ENCODE results near the gene NRL.
"Not testable (repeated sequence)": the region's sequence is repeated elsewhere in the genome, so short reads cannot be mapped to it uniquely, and the experiment has no call there.

DNA sequence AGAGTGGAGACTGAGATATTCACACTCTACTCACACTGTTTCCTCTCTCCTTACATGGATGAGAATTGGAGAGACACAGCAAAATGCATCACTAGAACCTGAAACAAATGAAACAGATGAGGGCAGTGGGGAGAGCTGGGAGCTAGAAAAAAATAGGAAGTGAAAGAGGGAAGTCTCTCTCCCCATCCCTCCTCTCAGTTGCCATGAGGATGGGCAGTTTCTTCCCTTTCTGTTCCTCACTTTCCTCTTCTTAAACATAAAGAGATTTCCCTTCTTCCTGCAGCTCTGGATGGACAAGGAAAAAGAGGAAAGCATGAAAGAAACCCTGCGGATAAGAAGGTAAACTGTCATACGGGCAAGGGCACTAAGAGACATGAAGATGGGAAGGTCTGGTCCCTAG, 65.7 kb downstream of the NRL start:
- TF ChIP-seq, protein P1, sequence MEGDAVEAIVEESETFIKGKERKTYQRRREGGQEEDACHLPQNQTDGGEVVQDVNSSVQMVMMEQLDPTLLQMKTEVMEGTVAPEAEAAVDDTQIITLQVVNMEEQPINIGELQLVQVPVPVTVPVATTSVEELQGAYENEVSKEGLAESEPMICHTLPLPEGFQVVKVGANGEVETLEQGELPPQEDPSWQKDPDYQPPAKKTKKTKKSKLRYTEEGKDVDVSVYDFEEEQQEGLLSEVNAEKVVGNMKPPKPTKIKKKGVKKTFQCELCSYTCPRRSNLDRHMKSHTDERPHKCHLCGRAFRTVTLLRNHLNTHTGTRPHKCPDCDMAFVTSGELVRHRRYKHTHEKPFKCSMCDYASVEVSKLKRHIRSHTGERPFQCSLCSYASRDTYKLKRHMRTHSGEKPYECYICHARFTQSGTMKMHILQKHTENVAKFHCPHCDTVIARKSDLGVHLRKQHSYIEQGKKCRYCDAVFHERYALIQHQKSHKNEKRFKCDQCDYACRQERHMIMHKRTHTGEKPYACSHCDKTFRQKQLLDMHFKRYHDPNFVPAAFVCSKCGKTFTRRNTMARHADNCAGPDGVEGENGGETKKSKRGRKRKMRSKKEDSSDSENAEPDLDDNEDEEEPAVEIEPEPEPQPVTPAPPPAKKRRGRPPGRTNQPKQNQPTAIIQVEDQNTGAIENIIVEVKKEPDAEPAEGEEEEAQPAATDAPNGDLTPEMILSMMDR (IDR thresholded peaks at IDR 0.05): not testable (repeated sequence)
- TF ChIP-seq POLR2AphosphoS5, POLR2A (IDR thresholded peaks at IDR 0.05): not testable (repeated sequence)

Data from transverse colon (tissue), 4 donors.